HCT116 (cell line): ENCODE data around the gene RIMS1. TPM values are rescaled to one million over a fixed set of nuclear protein-coding genes. Genes with fewer than 3 reads are reported as not detected.

Source experiments
- ATAC-seq: fragments of 200-7000 bp; cut with Tn5 transposase; 2 replicates; pipeline ENCODE4 v1.9.1; 2020; ENCODE audit warnings: mild to moderate bottlenecking, moderate library complexity
- BruUV-seq: library from RNA; stranded (reverse); fragments of 400-500 nt; replicated peaks from 2 replicates; lab custom pipeline; 2021; lab: Mats Ljungman, UMichigan
- CTCF ChIA-PET: fragments of 300-600 bp; sonication (Branson Sonifier 250); formaldehyde crosslinking; loops from one replicate; lab custom pipeline; 2021; ENCODE audit warnings: antibody characterized with exemption; lab: Charles Lee
- POLR2A ChIA-PET: fragments of 300-600, 350-600 bp; sonication (Branson Sonifier 250); formaldehyde crosslinking; loops from one replicate; lab custom pipeline; 2021; ENCODE audit warnings: antibody characterized with exemption; lab: Charles Lee
- RAD21 ChIA-PET, 2 experiments: fragments of 300-600 bp; sonication (Branson Sonifier 250); formaldehyde crosslinking; loops; one replicate each; lab custom pipeline; 2023; ENCODE audit warnings: low total read pairs in 2 of 2; ENCODE audit not compliant: uncharacterized antibody in 2 of 2, unreplicated experiment in 2 of 2, low non-redundant PET in 1 of 2; lab: Charles Lee
- DNase-seq: peaks from one replicate; pipeline ENCODE4 v3.0.0-alpha.2; 2010; ENCODE audit warnings: low read depth, low spot score
- H2AFZ ChIP-seq: fragments of 200-600 bp; shearing (Covaris generic), sonication (generic); 2 replicates; pipeline ENCODE4 v1.6.1; 2017; ENCODE audit warnings: low read depth, mixed run types, mixed read lengths, antibody characterized with exemption, low read length; ENCODE audit not compliant: poor library complexity, severe bottlenecking
- H3K27ac ChIP-seq: 2 replicates; pipeline ENCODE4 v1.5.1; 2012; ENCODE audit warnings: low read depth, low read length
- H3K27me3 ChIP-seq: fragments of 200-600 bp; sonication (generic); 2 replicates; pipeline ENCODE4 v1.6.1; 2016; ENCODE audit warnings: mixed run types, low read length, mixed read lengths; ENCODE audit not compliant: insufficient read depth
- H3K36me3 ChIP-seq, 2 experiments: fragments of 200-500 bp in 1 of 2; fragments of 200-600 bp in 1 of 2; sonication (Bioruptor generic) in 1 of 2; sonication (generic) in 1 of 2; 2 replicates each; pipeline versions ENCODE4 v1.5.1 to v1.6.1; 2014 to 2016; ENCODE audit warnings: low read length in 2 of 2, inconsistent platforms in 1 of 2, mixed read lengths in 1 of 2, mixed run types in 1 of 2; ENCODE audit not compliant: insufficient read depth in 2 of 2, control insufficient read depth in 1 of 2
- H3K4me1 ChIP-seq, 2 experiments: fragments of 200-600 bp in 1 of 2; sonication (generic) in 1 of 2; 2 replicates each; pipeline versions ENCODE4 v1.5.1 to v1.6.1; 2012 to 2017; ENCODE audit warnings: low read length in 2 of 2, inconsistent platforms in 1 of 2, mild to moderate bottlenecking in 1 of 2, mixed read lengths in 1 of 2, mixed run types in 1 of 2, moderate library complexity in 1 of 2; ENCODE audit not compliant: insufficient read depth in 2 of 2, control insufficient read depth in 1 of 2
- H3K4me2 ChIP-seq: fragments of 200-600 bp; sonication (generic); 2 replicates; pipeline ENCODE4 v1.6.1; 2017; ENCODE audit warnings: mixed run types, low read length, mixed read lengths
- H3K4me3 ChIP-seq, 2 experiments: fragments of 200-600 bp in 1 of 2; sonication (generic) in 1 of 2; replicated peaks in 1 of 2; 2 replicates each; pipeline ENCODE4 v1.5.1; 2011 to 2016; ENCODE audit warnings: low read length in 2 of 2, control low read depth in 1 of 2, low read depth in 1 of 2, mild to moderate bottlenecking in 1 of 2, mixed read lengths in 1 of 2, mixed run types in 1 of 2
- H3K79me2 ChIP-seq: fragments of 200-600 bp; sonication (generic); 2 replicates; pipeline ENCODE4 v1.6.1; 2017; ENCODE audit warnings: mild to moderate bottlenecking, mixed run types, low read length, moderate library complexity, mixed read lengths; ENCODE audit not compliant: insufficient read depth
- H3K9ac ChIP-seq: fragments of 200-600 bp; sonication (generic); 2 replicates; pipeline ENCODE4 v1.6.1; 2016; ENCODE audit warnings: low read length, mixed read lengths
- H3K9me2 ChIP-seq: fragments of 200-600 bp; sonication (generic), shearing (Covaris generic); 2 replicates; pipeline ENCODE4 v1.6.1; 2017; ENCODE audit warnings: mixed run types, mild to moderate bottlenecking, moderate library complexity; ENCODE audit not compliant: insufficient read depth
- H3K9me3 ChIP-seq, 2 experiments: fragments of 200-500 bp in 1 of 2; fragments of 200-600 bp in 1 of 2; sonication (Bioruptor generic) in 1 of 2; sonication (generic) in 1 of 2; 2 replicates each; pipeline ENCODE4 v1.6.1; 2014 to 2017; ENCODE audit warnings: low read length in 2 of 2, mixed read lengths in 2 of 2, inconsistent platforms in 1 of 2, low read depth in 1 of 2, mild to moderate bottlenecking in 1 of 2, mixed run types in 1 of 2, moderate library complexity in 1 of 2; ENCODE audit not compliant: control insufficient read depth in 1 of 2, insufficient read depth in 1 of 2
- H4K20me1 ChIP-seq: fragments of 200-600 bp; sonication (generic), shearing (Covaris generic); 2 replicates; pipeline ENCODE4 v1.6.1; 2017; ENCODE audit warnings: mixed run types, mild to moderate bottlenecking, moderate library complexity; ENCODE audit not compliant: insufficient read depth
- ATF3 ChIP-seq: IDR thresholded peaks from 2 replicates; pipeline ENCODE4 v1.6.1; 2012
- CBX3 ChIP-seq: IDR thresholded peaks from 2 replicates; pipeline ENCODE4 v1.6.1; 2012; ENCODE audit warnings: low read depth
- CEBPB ChIP-seq: IDR thresholded peaks from 2 replicates; pipeline ENCODE4 v1.6.1; 2012; ENCODE audit warnings: low read depth
- EGR1 ChIP-seq: IDR thresholded peaks from 2 replicates; pipeline ENCODE4 v1.6.1; 2012; ENCODE audit warnings: low read depth
- ELF1 ChIP-seq: IDR thresholded peaks from 2 replicates; pipeline ENCODE4 v1.6.1; 2012; ENCODE audit warnings: low read depth, borderline replicate concordance
- EZH2 ChIP-seq: fragments of 200-600 bp; sonication (generic); IDR thresholded peaks from 2 replicates; pipeline ENCODE4 v1.6.1; 2017; ENCODE audit warnings: antibody characterized with exemption, mixed run types
- EZH2phosphoT487 ChIP-seq: fragments of 200-600 bp; IDR thresholded peaks from 2 replicates; pipeline ENCODE4 v1.6.1; 2018; ENCODE audit warnings: antibody characterized with exemption, borderline replicate concordance
- JUND ChIP-seq: IDR thresholded peaks from 2 replicates; pipeline ENCODE4 v1.6.1; 2012
- MAX ChIP-seq: IDR thresholded peaks from 2 replicates; pipeline ENCODE4 v1.6.1; 2012
- POLR2A ChIP-seq: IDR thresholded peaks from 2 replicates; pipeline ENCODE4 v1.7.0; 2011; ENCODE audit warnings: borderline replicate concordance; ENCODE audit not compliant: insufficient read depth, insufficient read length; ENCODE audit errors: extremely low read depth
- REST ChIP-seq: IDR thresholded peaks from 2 replicates; pipeline ENCODE4 v1.6.1; 2012; ENCODE audit warnings: low read depth
- SIN3A ChIP-seq: IDR thresholded peaks from 2 replicates; pipeline ENCODE4 v1.6.1; 2012; ENCODE audit warnings: low read depth
- SP1 ChIP-seq: IDR thresholded peaks from 2 replicates; pipeline ENCODE4 v1.6.1; 2012; ENCODE audit warnings: low read depth
- SRF ChIP-seq: IDR thresholded peaks from 2 replicates; pipeline ENCODE4 v1.6.1; 2012; ENCODE audit warnings: low read depth
- TCF7L2 ChIP-seq: IDR thresholded peaks from 2 replicates; pipeline ENCODE4 v1.7.0; 2011; ENCODE audit warnings: borderline replicate concordance, inconsistent platforms; ENCODE audit not compliant: insufficient read depth, insufficient read length; ENCODE audit errors: extremely low read depth
- ZFX ChIP-seq: fragments of 450-650 bp; IDR thresholded peaks from 2 replicates; pipeline ENCODE4 v1.6.1; 2017
- intact Hi-C: fragments of 100-400 bp; cut with micrococcal nuclease; formaldehyde crosslinking; loops from 2 replicates; pipeline ENCODE4 v1.10.0; 2022
- total RNA-seq: library from RNA; stranded (reverse); gene quantifications from one replicate; pipeline ENCODE4 v1.2.1, GENCODE V29; 2021; ENCODE audit not compliant: unreplicated experiment
- TF ChIP-seq, protein P1 (sequence below): IDR thresholded peaks from 2 replicates; pipeline ENCODE4 v1.6.1; 2011; ENCODE audit warnings: mild to moderate bottlenecking, low read length, moderate library complexity; ENCODE audit not compliant: insufficient replicate concordance; ENCODE audit errors: extremely low read depth

RIMS1 gene
- total RNA-seq, 1 experiment from 2014 or later = not detected

- intact Hi-C loops = no loop called here
- DNase-seq = no peak
- Histone ChIP-seq H3K4me3 (no peak overlapping the region), H3K79me2 (no peaks in the 10 kb centered on the region), H3K36me3 (no peaks in the 10 kb centered on the region), H3K9me2 (no peaks in the 10 kb centered on the region), H3K9me3 (peaks cover 0 to 7% of the 10 kb centered on the region in 2 experiments; a peak in 2 of 4 replicates), H2AFZ (no peak overlapping the region), H3K27ac (no peak overlapping the region), H3K4me2 (no peak overlapping the region), H3K9ac (no peak overlapping the region), H4K20me1 (no peaks in the 10 kb centered on the region), H3K4me1 (no peaks in the 10 kb centered on the region), H3K27me3 (no peaks in the 10 kb centered on the region)
- no TSS peak for BruUV-seq
- RAD21 ChIA-PET = no interaction called here
- POLR2A ChIA-PET = no interaction called here
- no peak for ATAC-seq
- CTCF ChIA-PET = no interaction called here
- TF ChIP-seq SRF = no peak
- TF ChIP-seq SP1 = no peak
- no peak for TF ChIP-seq CBX3
- TF ChIP-seq EZH2phosphoT487 = no peak
- no peak for TF ChIP-seq POLR2A
These were observed 91.5 kb downstream of the RIMS1 start for GRCh38 chr6:71977884-71978283.

DNA sequence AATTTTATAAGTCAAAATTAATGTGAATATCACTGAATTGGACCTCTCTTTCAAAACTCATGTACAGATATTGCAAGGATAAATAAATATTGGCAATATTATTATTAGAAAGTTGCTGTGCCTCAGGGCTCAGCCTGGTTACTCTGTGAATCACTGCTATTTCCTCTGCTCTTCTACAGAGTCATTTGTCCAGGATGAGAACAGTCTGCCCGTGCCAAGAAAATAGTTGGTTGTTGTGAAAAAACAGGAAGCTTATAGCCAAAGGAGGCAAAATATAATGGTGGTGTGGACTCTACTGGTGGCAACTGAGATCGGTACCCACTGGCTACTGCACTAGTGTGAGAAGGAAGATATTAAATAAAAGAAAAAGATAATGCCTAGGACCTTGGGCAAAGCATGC, 93.6 kb downstream of the RIMS1 start:
- Histone ChIP-seq H3K79me2 (no peaks in the 10 kb centered on the region), H3K9me3 (peaks cover 0 to 7% of the 10 kb centered on the region in 2 experiments; a peak in 2 of 4 replicates)
- CTCF ChIA-PET = no interaction called here
- TF ChIP-seq EGR1 (no peak), EZH2 (no peak), ATF3 (no peak), SIN3A (no peak), TCF7L2 (no peak), CEBPB (no peak), SRF (no peak), POLR2A (no peak), ELF1 (no peak), REST (no peak), MAX (no peak), EZH2phosphoT487 (no peak), ZFX (no peak), CBX3 (no peak), JUND (no peak)
- TF ChIP-seq, protein P1, sequence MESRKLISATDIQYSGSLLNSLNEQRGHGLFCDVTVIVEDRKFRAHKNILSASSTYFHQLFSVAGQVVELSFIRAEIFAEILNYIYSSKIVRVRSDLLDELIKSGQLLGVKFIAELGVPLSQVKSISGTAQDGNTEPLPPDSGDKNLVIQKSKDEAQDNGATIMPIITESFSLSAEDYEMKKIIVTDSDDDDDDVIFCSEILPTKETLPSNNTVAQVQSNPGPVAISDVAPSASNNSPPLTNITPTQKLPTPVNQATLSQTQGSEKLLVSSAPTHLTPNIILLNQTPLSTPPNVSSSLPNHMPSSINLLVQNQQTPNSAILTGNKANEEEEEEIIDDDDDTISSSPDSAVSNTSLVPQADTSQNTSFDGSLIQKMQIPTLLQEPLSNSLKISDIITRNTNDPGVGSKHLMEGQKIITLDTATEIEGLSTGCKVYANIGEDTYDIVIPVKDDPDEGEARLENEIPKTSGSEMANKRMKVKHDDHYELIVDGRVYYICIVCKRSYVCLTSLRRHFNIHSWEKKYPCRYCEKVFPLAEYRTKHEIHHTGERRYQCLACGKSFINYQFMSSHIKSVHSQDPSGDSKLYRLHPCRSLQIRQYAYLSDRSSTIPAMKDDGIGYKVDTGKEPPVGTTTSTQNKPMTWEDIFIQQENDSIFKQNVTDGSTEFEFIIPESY = no peak

More for the DNA sequence above, 93.6 kb downstream of the RIMS1 start:
- no peak overlapping the region for H2AFZ ChIP-seq
- no peaks in the 10 kb centered on the region for H4K20me1 ChIP-seq
- no peaks in the 10 kb centered on the region for H3K4me1 ChIP-seq
- ATAC-seq (no peak), DNase-seq (no peak)
- no peak overlapping the region for H3K9ac ChIP-seq
- no peaks in the 10 kb centered on the region for H3K27me3 ChIP-seq
- H3K36me3 ChIP-seq = no peaks in the 10 kb centered on the region
- no peak overlapping the region for H3K27ac ChIP-seq
- no peak overlapping the region for H3K4me2 ChIP-seq
- RAD21 ChIA-PET = no interaction called here
- H3K4me3 ChIP-seq = no peak overlapping the region
- BruUV-seq = no TSS peak
- H3K9me2 ChIP-seq = no peaks in the 10 kb centered on the region
- POLR2A ChIA-PET = no interaction called here
- intact Hi-C loops = no loop called here
